PC-3 (cell line): Measurements from ENCODE around the gene FUT6. TPM values are rescaled to one million over a fixed set of nuclear protein-coding genes. Genes with fewer than 3 reads are reported as not detected.

Source experiments
- ATAC-seq: fragments of 200-7000 bp; cut with Tn5 transposase; 2 replicates; pipeline ENCODE4 v1.9.1; 2020; ENCODE audit warnings: mild to moderate bottlenecking, moderate library complexity
- BruUV-seq: library from RNA; stranded (reverse); fragments of 400-500 nt; replicated peaks from 2 replicates; lab custom pipeline; 2021; lab: Mats Ljungman, UMichigan
- CTCF ChIA-PET: fragments of 300-600 bp; sonication (Branson Sonifier 250); formaldehyde crosslinking; loops from one replicate; lab custom pipeline; 2022; ENCODE audit warnings: antibody characterized with exemption; lab: Charles Lee
- POLR2A ChIA-PET: fragments of 300-600 bp; sonication (Branson Sonifier 250); formaldehyde crosslinking; loops from one replicate; lab custom pipeline; 2022; ENCODE audit warnings: antibody characterized with exemption; ENCODE audit not compliant: unreplicated experiment; lab: Charles Lee
- DNase-seq: peaks from one replicate; pipeline ENCODE4 v3.0.0-alpha.2; 2015
- H2AFZ ChIP-seq: fragments of 300-600 bp; sonication (generic); 2 replicates; pipeline ENCODE4 v1.6.0; 2016; ENCODE audit warnings: antibody characterized with exemption, low read length
- H3F3A ChIP-seq: fragments of 300-600 bp; sonication (generic); one replicate; pipeline ENCODE4 v1.6.0; 2017; ENCODE audit warnings: antibody characterized with exemption, low read length, control low read depth, mild to moderate bottlenecking; ENCODE audit not compliant: unreplicated experiment
- H3K27ac ChIP-seq: fragments of 300-600 bp; sonication (generic); 2 replicates; pipeline ENCODE4 v1.5.1; 2016; ENCODE audit warnings: mild to moderate bottlenecking, low read length
- H3K27me3 ChIP-seq: fragments of 300-600 bp; sonication (generic); 2 replicates; pipeline ENCODE4 v1.6.1; 2016; ENCODE audit warnings: low read length, mixed read lengths
- H3K36me3 ChIP-seq: fragments of 300-600 bp; sonication (generic); 2 replicates; pipeline ENCODE4 v1.6.1; 2016; ENCODE audit warnings: low read depth, mixed run types, low read length, mixed read lengths
- H3K4me1 ChIP-seq: fragments of 300-600 bp; sonication (generic); 2 replicates; pipeline ENCODE4 v1.5.1; 2016; ENCODE audit warnings: low read length; ENCODE audit not compliant: insufficient read depth
- H3K4me2 ChIP-seq: fragments of 300-600 bp; sonication (generic); 2 replicates; pipeline ENCODE4 v1.6.0; 2016; ENCODE audit warnings: low read length
- H3K4me3 ChIP-seq: fragments of 300-600 bp; sonication (generic); 2 replicates; pipeline ENCODE4 v1.5.1; 2016; ENCODE audit warnings: mild to moderate bottlenecking, low read length, mixed read lengths
- H3K79me2 ChIP-seq: fragments of 300-600 bp; sonication (generic); 2 replicates; pipeline ENCODE4 v1.6.1; 2017; ENCODE audit warnings: low read length, mixed read lengths
- H3K9ac ChIP-seq: fragments of 300-600 bp; sonication (generic); 2 replicates; pipeline ENCODE4 v1.6.0; 2016; ENCODE audit warnings: mild to moderate bottlenecking, low read length
- H3K9me2 ChIP-seq: fragments of 300-600 bp; sonication (generic); replicated peaks from 2 replicates; pipeline ENCODE4 v1.6.1; 2016; ENCODE audit warnings: mixed run types, low read length, mixed read lengths
- H3K9me3 ChIP-seq: fragments of 300-600 bp; sonication (generic); 2 replicates; pipeline ENCODE4 v1.6.1; 2016; ENCODE audit warnings: low read length, mixed read lengths
- H4K20me1 ChIP-seq: fragments of 300-600 bp; sonication (generic); 2 replicates; pipeline ENCODE4 v1.6.1; 2016; ENCODE audit warnings: low read length, mixed read lengths
- EZH2 ChIP-seq: fragments of 300-600 bp; sonication (generic); IDR thresholded peaks from one replicate; pipeline ENCODE4 v1.6.1; 2017; ENCODE audit warnings: antibody characterized with exemption, mild to moderate bottlenecking, low read length; ENCODE audit not compliant: unreplicated experiment
- EZH2phosphoT487 ChIP-seq: fragments of 300-600 bp; sonication (generic); IDR thresholded peaks from 2 replicates; pipeline ENCODE4 v1.6.1; 2018; ENCODE audit warnings: mild to moderate bottlenecking, antibody characterized with exemption, low read length, borderline replicate concordance
- intact Hi-C: fragments of 100-400 bp; cut with micrococcal nuclease; formaldehyde crosslinking; loops from 2 replicates; pipeline ENCODE4 v1.9.0; 2023
- total RNA-seq: library from RNA; depleted of rRNA; stranded (reverse); fragments of >200 nt; gene quantifications from 2 replicates; pipeline ENCODE4 v1.2.3, GENCODE V29; 2014
- TF ChIP-seq, protein P1 (sequence below): fragments of 300-600 bp; sonication (generic); conservative IDR thresholded peaks from 2 replicates; pipeline ENCODE4 v1.5.1; 2017; ENCODE audit warnings: antibody characterized with exemption, low read depth, mild to moderate bottlenecking, low read length

FUT6 gene
- total RNA-seq, 1 experiment from 2014 or later, result 0.69 TPM

DNA sequence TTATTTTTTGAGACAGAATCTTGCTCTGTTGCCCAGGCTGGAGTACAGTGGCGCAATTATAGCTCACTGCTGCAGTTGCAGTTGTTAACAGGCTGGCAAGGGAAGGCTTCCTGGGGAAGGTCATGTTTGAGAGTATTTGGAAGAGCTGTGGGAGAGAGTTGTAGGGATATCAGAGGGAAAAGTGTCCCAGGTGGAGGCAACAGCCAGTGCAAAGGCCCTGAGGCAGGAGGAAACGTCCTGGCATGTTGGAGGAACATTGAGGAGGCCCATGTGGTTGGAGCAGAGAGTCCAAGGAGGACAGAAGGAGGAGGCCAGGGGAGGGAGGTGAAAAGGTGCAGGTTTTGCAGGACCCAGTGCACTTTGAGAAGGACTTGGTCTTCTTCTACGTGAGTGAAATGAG, 46.3 kb downstream of the FUT6 start:
- Histone ChIP-seq H3K79me2 (peaks cover 15% of the 10 kb centered on the region), H3K4me3 (no peak overlapping the region), H2AFZ (no peak overlapping the region), H3F3A (no peaks in the 10 kb centered on the region), H4K20me1 (0 out of 2 replicates have a peak, but pooled peaks cover 4% of the 10 kb centered on the region), H3K9me2 (no peaks in the 10 kb centered on the region), H3K36me3 (peaks cover 18% of the 10 kb centered on the region), H3K4me2 (no peak overlapping the region), H3K9me3 (no peaks in the 10 kb centered on the region), H3K4me1 (peaks cover 8% of the 10 kb centered on the region), H3K27me3 (no peaks in the 10 kb centered on the region), H3K27ac (no peak overlapping the region), H3K9ac (no peak overlapping the region)
- intact Hi-C loops, result loop anchor here (10.0 kb wide), 1 partner anchor 108 kb away; the partner anchor contains the start of genes HSD11B1L and MICOS13
- CTCF ChIA-PET, result interaction anchor here (1.5 kb wide), 1 partner anchor 20 kb away, joined by 31 read pairs; no protein-coding TSS in a partner anchor
- TF ChIP-seq EZH2, result no peak
- TF ChIP-seq, protein P1, sequence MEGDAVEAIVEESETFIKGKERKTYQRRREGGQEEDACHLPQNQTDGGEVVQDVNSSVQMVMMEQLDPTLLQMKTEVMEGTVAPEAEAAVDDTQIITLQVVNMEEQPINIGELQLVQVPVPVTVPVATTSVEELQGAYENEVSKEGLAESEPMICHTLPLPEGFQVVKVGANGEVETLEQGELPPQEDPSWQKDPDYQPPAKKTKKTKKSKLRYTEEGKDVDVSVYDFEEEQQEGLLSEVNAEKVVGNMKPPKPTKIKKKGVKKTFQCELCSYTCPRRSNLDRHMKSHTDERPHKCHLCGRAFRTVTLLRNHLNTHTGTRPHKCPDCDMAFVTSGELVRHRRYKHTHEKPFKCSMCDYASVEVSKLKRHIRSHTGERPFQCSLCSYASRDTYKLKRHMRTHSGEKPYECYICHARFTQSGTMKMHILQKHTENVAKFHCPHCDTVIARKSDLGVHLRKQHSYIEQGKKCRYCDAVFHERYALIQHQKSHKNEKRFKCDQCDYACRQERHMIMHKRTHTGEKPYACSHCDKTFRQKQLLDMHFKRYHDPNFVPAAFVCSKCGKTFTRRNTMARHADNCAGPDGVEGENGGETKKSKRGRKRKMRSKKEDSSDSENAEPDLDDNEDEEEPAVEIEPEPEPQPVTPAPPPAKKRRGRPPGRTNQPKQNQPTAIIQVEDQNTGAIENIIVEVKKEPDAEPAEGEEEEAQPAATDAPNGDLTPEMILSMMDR, result no peak
- TF ChIP-seq EZH2phosphoT487, result no peak
- no peak for ATAC-seq
- POLR2A ChIA-PET, result no interaction called here
- DNase-seq, result no peak
- BruUV-seq, result no TSS peak

DNA sequence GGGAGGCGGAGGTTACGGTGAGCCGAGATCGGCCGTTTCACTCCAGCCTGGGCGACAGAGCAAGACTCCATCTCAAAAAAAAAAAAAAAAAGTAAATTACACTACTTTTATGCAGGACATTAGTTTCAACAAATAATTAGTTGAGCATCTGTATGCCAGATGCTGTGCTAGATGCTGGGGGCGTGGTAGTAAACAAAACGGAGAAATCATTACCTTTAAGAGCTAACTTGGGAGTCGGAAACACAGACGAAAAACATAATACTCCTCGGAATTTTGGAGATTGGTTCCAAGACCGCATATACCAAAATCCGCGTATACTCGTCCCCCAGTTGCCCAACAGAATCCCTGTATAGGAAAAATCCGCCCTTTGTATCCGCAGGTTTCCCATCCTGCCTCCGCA, 47.3 kb downstream of the FUT6 start:
- H3K4me1 ChIP-seq, result peaks cover 8% of the 10 kb centered on the region
- ChIA-PET POLR2A (no interaction called here), CTCF (no interaction called here)
- ATAC-seq (no peak), DNase-seq (no peak)
- H3K9me3 ChIP-seq, result no peaks in the 10 kb centered on the region
- H3K79me2 ChIP-seq, result peaks cover 15% of the 10 kb centered on the region
- BruUV-seq, result no TSS peak
- no peak overlapping the region for H2AFZ ChIP-seq
- H3K9me2 ChIP-seq, result no peaks in the 10 kb centered on the region
- H3K4me2 ChIP-seq, result no peak overlapping the region
- no peak overlapping the region for H3K27ac ChIP-seq
- peaks cover 27% of the 10 kb centered on the region for H3K36me3 ChIP-seq
- H3K9ac ChIP-seq, result no peak overlapping the region
- TF ChIP-seq, protein P1, result no peak
- TF ChIP-seq EZH2phosphoT487 (no peak), EZH2 (no peak)
- H3K27me3 ChIP-seq, result no peaks in the 10 kb centered on the region
- H4K20me1 ChIP-seq, result 0 out of 2 replicates have a peak, but pooled peaks cover 4% of the 10 kb centered on the region
- no peaks in the 10 kb centered on the region for H3F3A ChIP-seq
- H3K4me3 ChIP-seq, result no peak overlapping the region
- intact Hi-C loops, result loop anchor here (10.0 kb wide), 1 partner anchor 107 kb away; the partner anchor contains the start of genes HSD11B1L and MICOS13

DNA sequence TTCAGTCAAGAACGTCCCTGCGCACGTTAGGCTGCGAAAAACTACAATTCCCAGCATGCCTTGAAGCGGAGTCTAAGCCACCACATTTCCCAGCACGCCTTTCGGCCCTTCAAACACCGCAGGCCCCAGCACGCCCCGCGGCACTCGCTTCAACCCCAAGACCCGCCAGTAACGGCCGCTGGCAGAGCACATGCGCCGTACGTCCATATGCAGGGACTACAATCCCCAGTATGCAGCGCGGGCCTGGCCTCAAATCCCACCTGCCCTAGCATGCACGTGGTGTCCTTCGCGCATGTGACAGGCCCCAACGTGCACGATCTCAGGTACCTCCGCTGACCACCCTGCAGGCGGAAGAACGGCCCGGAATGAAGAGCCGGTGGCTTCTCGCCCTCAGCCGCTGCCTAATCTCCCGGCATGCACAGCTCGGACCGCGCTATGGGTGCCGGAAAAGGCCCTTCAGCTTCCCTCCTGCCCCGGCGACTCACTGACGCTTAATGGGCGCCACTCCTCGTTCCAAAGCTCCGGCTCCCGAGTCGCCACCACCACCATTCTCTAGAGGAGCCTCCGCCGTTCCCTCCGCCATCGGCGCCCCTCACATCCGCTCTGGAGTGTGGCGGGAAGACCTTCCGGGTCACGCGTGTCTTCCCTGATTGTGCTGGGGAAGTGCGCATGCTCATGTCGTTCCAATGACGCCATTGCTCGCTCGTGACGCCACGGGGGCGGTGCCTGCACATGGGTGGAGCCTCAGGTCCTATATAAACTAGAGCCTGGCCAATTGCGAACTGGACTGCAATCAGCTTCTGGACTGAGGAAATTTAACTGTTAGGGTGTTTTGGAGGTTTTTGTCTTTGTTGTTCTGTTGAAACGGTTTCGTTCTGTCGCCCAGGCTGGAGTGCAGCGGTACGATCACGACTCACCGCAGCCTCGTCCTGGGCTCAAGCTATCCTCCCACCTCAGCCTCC, 48.7 kb downstream of the FUT6 start, which contains the start of gene DUS3L:
DUS3L (minus strand) TSS at position 605 of the 962 bp plus-strand sequence; CDS start at position 583, 22 bp downstream.
- H3K9ac ChIP-seq, result peak within 1 kb of the TSS; percentile 96
- BruUV-seq, result TSS peak; percentile 89
- H3K27ac ChIP-seq, result peak within 1 kb of the TSS; percentile 91
- TF ChIP-seq, protein P1, result no peak
- TF ChIP-seq EZH2 (no peak), EZH2phosphoT487 (no peak)
- H3K4me1 ChIP-seq, result peaks cover 8% of the 10 kb centered on the region
- intact Hi-C loops, result loop anchor here (1.0 to 10.0 kb wide), 2 partner anchors 71 to 106 kb away; partner anchors contain the start of genes CATSPERD, HSD11B1L, LONP1 and MICOS13
- peak within 1 kb of the TSS; percentile 86 for H3K4me2 ChIP-seq
- peak within 1 kb of the TSS; percentile 78 for H3K4me3 ChIP-seq
- H4K20me1 ChIP-seq, result 0 out of 2 replicates have a peak, but pooled peaks cover 4% of the 10 kb centered on the region
- H3K9me2 ChIP-seq, result no peaks in the 10 kb centered on the region
- ATAC-seq (peak; percentile 95), DNase-seq (peak; percentile 99)
- H3K27me3 ChIP-seq, result no peaks in the 10 kb centered on the region
- H2AFZ ChIP-seq, result peak within 1 kb of the TSS; percentile 82
- ChIA-PET POLR2A (no interaction called here), CTCF (no interaction called here)
- H3K36me3 ChIP-seq, result peaks cover 37% of the 10 kb centered on the region
- peaks cover 15% of the 10 kb centered on the region for H3K79me2 ChIP-seq
- H3F3A ChIP-seq, result no peaks in the 10 kb centered on the region
- H3K9me3 ChIP-seq, result no peaks in the 10 kb centered on the region
